Muscle of arm (tissue), 12 donors: Measurements from ENCODE around the gene C14orf39. TPM values are rescaled to one million over a fixed set of nuclear protein-coding genes. Genes with fewer than 3 reads are reported as not detected.
"Not testable (repeated sequence)": the region's sequence is repeated elsewhere in the genome, so short reads cannot be mapped to it uniquely, and the experiment has no call there.

Source experiments
- DNase-seq: peaks from one replicate; pipeline ENCODE4 v3.0.0-alpha.2; 2013
- polyA plus RNA-seq, 12 donors: library from polyadenylated mRNA; unstranded; fragments of 120-200 nt; gene quantifications; one replicate each; pipeline ENCODE4 v1.2.1, GENCODE V29; 2013; ENCODE audit not compliant: insufficient read length in 12 of 12

The C14orf39 gene
- polyA plus RNA-seq, 12 donors = 0.53 to 3.1 (median 1.8) TPM; not detected in 2

GRCh38 chr14:60502541-60502940 is 16.7 kb upstream of the C14orf39 start:
- no peak for DNase-seq

GRCh38 chr14:60495946-60496345 is 10.1 kb upstream of the C14orf39 start:
- no peak for DNase-seq

GRCh38 chr14:60490270-60490669 is 4.4 kb upstream of the C14orf39 start:
- no peak for DNase-seq

- DNase-seq = no peak
These were observed 2.3 kb upstream of the C14orf39 start for GRCh38 chr14:60488175-60488574.

- DNase-seq = no peak
These were observed 1.3 kb upstream of the C14orf39 start for GRCh38 chr14:60487211-60487610.

GRCh38 chr14:60485057-60485597 is 736 bp downstream of the C14orf39 start:
- DNase-seq = no peak

- DNase-seq = no peak
These were observed 3.1 kb downstream of the C14orf39 start for GRCh38 chr14:60482743-60483142.

GRCh38 chr14:60480248-60480647 is 5.6 kb downstream of the C14orf39 start:
- not testable (repeated sequence) for DNase-seq

GRCh38 chr14:60455875-60456274 is 30.0 kb downstream of the C14orf39 start:
- DNase-seq = no peak

- DNase-seq = no peak
These were observed 55.6 kb downstream of the C14orf39 start for GRCh38 chr14:60430276-60430675.

- DNase-seq = no peak
These were observed 65.8 kb downstream of the C14orf39 start for GRCh38 chr14:60420050-60420449.

- not testable (repeated sequence) for DNase-seq
These were observed 88.3 kb downstream of the C14orf39 start for GRCh38 chr14:60397550-60397949.

GRCh38 chr14:60396718-60397343 is 89.0 kb downstream of the C14orf39 start:
- DNase-seq = no peak

Other genes with a start within 250 kb of the C14orf39 start
- gene PPM1A, start 236.8 kb downstream of the C14orf39 start, polyA plus RNA-seq = 10 to 100 TPM in 11 of 12 donors, not detected in 1; 50.3 to 89.7 (median 72.6) TPM
- gene SIX6, start 23.1 kb upstream of the C14orf39 start, polyA plus RNA-seq = under 1 TPM in 4 of 12 donors, not detected in 8; 0.04 to 0.08 (median 0.07) TPM
- gene SIX1, start 163.4 kb upstream of the C14orf39 start, polyA plus RNA-seq = 10 to 100 TPM in 11 of 12 donors, not detected in 1; 28.6 to 94.9 (median 70.1) TPM
- gene SIX4, start 238.3 kb upstream of the C14orf39 start, polyA plus RNA-seq = 10 to 100 TPM in 10 of 12 donors, 1 to 10 TPM in 1, not detected in 1; 9.6 to 35.0 (median 21.0) TPM
- gene MNAT1, start 248.7 kb upstream of the C14orf39 start, polyA plus RNA-seq = 10 to 100 TPM in 11 of 12 donors, not detected in 1; 42.5 to 65.9 (median 57.4) TPM